OCI-LY1 (cell line): Measurements from ENCODE around the gene GBF1.

Source experiments
- CTCF ChIP-seq: fragments of 200-600 bp; sonication (generic), shearing (Covaris generic); IDR thresholded peaks from 2 replicates; pipeline ENCODE4 v1.5.1; 2017; ENCODE audit warnings: mild to moderate bottlenecking, antibody characterized with exemption, low read length, moderate library complexity, mixed read lengths
- EZH2 ChIP-seq: fragments of 200-600 bp; sonication (generic), shearing (Covaris generic); IDR thresholded peaks from 2 replicates; pipeline ENCODE4 v1.8.0; 2017; ENCODE audit warnings: borderline replicate concordance, mixed run types, mild to moderate bottlenecking, antibody characterized with exemption, low read length, moderate library complexity, mixed read lengths

GRCh38 chr10:102324061-102324460, 78.7 kb downstream of the GBF1 start:
- TF ChIP-seq CTCF (no peak), EZH2 (no peak)
